Neural crest cell (in vitro differentiated cells): ENCODE results near the gene RIT2. TPM values are rescaled to one million over a fixed set of nuclear protein-coding genes. Genes with fewer than 3 reads are reported as not detected.

Source experiments
- DNase-seq: peaks from one replicate; pipeline ENCODE4 v3.0.0; 2021; ENCODE audit warnings: low read depth, mixed read lengths, low spot score
- H3K27ac Mint-ChIP-seq: one replicate; pipeline ENCODE4 v1.8.0; 2021; ENCODE audit warnings: mild to moderate bottlenecking, mixed read lengths; ENCODE audit not compliant: unreplicated experiment
- H3K27me3 Mint-ChIP-seq: 2 replicates; pipeline ENCODE4 v1.8.0; 2021; ENCODE audit warnings: low read depth, mild to moderate bottlenecking, mixed read lengths
- H3K36me3 Mint-ChIP-seq: 2 replicates; pipeline ENCODE4 v1.8.0; 2021; ENCODE audit warnings: low read depth, mild to moderate bottlenecking, mixed read lengths
- H3K4me1 Mint-ChIP-seq: 2 replicates; pipeline ENCODE4 v1.8.0; 2021; ENCODE audit warnings: mixed read lengths
- H3K4me3 Mint-ChIP-seq: one replicate; pipeline ENCODE4 v1.8.0; 2021; ENCODE audit warnings: mild to moderate bottlenecking, mixed read lengths
- H3K9me3 Mint-ChIP-seq: 2 replicates; pipeline ENCODE4 v1.8.0; 2021; ENCODE audit warnings: mixed read lengths
- total RNA-seq: library from RNA; stranded (reverse); gene quantifications from 2 replicates; pipeline ENCODE4 v1.2.1, GENCODE V29; 2021
- TF ChIP-seq, protein P1 (sequence below): fragments of 200-600 bp; sonication (generic); conservative IDR thresholded peaks from 2 replicates; pipeline ENCODE4 v1.5.0; 2021; ENCODE audit warnings: antibody characterized with exemption, mild to moderate bottlenecking

Gene RIT2
- total RNA-seq, 1 donor from 2014 or later = not detected

DNA sequence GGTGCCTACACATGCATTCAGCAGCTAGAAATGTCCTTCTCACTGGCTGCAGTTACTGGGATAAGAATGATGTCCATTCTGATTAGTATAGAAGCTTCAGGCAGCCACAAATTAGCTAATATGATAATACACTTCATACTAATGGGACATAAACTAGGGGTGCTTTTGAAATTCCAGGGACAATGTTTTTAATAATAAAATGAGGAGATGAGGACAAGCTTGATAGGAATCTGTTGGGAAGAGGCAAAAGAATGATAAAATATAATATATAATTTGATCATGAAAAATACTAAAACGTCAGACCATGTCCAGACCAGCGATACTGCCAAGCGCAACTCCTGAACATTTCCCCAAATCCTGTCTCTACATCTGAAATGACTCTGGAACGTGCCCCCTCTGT, 157.1 kb downstream of the RIT2 start:
- H3K9me3 Mint-ChIP-seq = peaks cover 2% of the 10 kb centered on the region
- DNase-seq = no peak
- H3K27me3 Mint-ChIP-seq = no peaks in the 10 kb centered on the region
- H3K4me3 Mint-ChIP-seq = no peak overlapping the region
- H3K36me3 Mint-ChIP-seq = no peaks in the 10 kb centered on the region
- no peak overlapping the region for H3K27ac Mint-ChIP-seq
- H3K4me1 Mint-ChIP-seq = peaks cover 15% of the 10 kb centered on the region
- TF ChIP-seq, protein P1, sequence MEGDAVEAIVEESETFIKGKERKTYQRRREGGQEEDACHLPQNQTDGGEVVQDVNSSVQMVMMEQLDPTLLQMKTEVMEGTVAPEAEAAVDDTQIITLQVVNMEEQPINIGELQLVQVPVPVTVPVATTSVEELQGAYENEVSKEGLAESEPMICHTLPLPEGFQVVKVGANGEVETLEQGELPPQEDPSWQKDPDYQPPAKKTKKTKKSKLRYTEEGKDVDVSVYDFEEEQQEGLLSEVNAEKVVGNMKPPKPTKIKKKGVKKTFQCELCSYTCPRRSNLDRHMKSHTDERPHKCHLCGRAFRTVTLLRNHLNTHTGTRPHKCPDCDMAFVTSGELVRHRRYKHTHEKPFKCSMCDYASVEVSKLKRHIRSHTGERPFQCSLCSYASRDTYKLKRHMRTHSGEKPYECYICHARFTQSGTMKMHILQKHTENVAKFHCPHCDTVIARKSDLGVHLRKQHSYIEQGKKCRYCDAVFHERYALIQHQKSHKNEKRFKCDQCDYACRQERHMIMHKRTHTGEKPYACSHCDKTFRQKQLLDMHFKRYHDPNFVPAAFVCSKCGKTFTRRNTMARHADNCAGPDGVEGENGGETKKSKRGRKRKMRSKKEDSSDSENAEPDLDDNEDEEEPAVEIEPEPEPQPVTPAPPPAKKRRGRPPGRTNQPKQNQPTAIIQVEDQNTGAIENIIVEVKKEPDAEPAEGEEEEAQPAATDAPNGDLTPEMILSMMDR = no peak

DNA sequence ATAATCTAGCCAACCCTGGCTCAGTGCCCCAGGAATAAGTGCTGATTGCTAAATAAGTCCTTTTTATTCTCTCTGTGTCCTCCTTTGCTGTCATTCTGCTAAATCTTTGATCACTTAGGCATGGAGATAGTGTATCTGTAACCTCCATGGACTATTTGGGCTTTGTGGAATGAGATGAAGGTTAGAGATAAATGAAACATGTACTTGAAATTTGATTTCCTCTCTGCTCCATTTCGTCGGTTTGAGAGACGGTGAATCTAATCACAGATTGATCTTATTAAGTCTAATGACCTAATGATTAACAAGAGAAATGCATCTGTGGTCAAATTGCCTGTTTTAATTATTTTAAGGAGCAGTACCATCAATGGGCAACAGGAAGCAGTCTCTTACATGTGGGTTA, 159.2 kb downstream of the RIT2 start:
- H3K9me3 Mint-ChIP-seq = peaks cover 6% of the 10 kb centered on the region
- H3K36me3 Mint-ChIP-seq = no peaks in the 10 kb centered on the region
- no peak for DNase-seq

DNA sequence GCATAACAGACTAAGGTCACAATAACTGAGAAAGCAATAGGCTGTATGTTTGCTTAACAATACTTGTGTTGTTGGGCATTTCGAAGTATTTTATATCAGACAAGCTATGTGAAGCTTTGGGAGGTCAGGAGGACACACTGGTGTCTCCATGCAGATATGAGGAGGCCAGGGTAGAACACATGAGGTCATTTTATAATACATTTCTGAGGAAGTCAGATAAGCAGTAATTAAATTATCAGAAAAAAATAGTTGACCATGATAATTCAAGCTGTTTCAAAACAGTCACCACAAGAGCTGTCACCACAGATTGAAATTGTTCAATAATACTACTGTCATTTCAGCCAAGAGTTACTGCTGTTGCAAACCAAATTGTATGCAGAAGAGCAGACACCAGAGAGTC, 160.6 kb downstream of the RIT2 start:
- H3K27ac Mint-ChIP-seq = no peak overlapping the region
- H3K36me3 Mint-ChIP-seq = no peaks in the 10 kb centered on the region
- H3K9me3 Mint-ChIP-seq = peaks cover 12% of the 10 kb centered on the region
- no peak overlapping the region for H3K4me3 Mint-ChIP-seq
- DNase-seq = no peak
- TF ChIP-seq, protein P1 = no peak
- peaks cover 22% of the 10 kb centered on the region for H3K4me1 Mint-ChIP-seq
- H3K27me3 Mint-ChIP-seq = no peaks in the 10 kb centered on the region

More for the DNA sequence above, 159.2 kb downstream of the RIT2 start:
- peaks cover 22% of the 10 kb centered on the region for H3K4me1 Mint-ChIP-seq
- H3K4me3 Mint-ChIP-seq = no peak overlapping the region
- TF ChIP-seq, protein P1 = no peak
- H3K27me3 Mint-ChIP-seq = no peaks in the 10 kb centered on the region
- no peak overlapping the region for H3K27ac Mint-ChIP-seq

DNA sequence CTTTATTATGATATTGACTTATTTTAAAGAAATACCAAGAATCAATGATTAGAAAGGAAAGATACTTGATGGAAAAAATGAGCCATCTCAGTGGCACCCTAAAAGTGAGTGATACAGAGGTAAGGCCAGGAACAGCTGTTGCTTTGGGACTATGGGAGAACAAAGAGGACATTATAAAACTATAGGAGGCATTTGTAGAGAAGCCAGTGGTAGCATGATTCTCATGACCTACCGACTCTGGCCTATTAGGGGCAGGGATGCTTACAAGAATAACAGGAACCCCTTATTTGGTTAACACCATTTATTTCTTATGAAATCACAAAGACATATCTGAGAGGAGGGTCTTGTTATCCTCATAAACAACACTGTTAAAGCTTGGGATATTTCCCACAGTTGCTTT, 162.2 kb downstream of the RIT2 start:
- Mint-ChIP-seq H3K4me3 (no peak overlapping the region), H3K36me3 (no peaks in the 10 kb centered on the region), H3K27ac (no peak overlapping the region), H3K27me3 (no peaks in the 10 kb centered on the region), H3K9me3 (peaks cover 12% of the 10 kb centered on the region), H3K4me1 (peaks cover 18% of the 10 kb centered on the region)
- no peak for DNase-seq
- TF ChIP-seq, protein P1 = no peak

DNA sequence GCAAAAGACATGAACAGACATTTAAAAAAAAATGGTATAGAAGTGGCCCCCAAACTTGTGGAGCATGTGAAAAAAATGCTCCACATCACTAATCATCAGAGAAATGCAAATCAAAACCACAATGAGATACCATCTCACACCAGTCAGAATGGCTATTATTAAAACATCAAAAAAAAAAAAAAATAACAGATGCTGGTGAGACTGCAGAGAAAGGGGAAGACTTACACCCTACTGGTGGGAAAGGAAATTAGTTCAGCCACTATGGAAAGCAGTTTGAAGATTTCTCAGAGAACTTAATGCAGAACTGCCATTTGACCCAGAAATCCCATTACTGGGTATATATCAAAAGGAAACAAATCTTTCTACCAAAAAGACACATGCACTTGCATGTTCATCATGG, 164.8 kb downstream of the RIT2 start:
- Mint-ChIP-seq H3K4me3 (no peak overlapping the region), H3K4me1 (peaks cover 18% of the 10 kb centered on the region), H3K9me3 (peaks cover 10% of the 10 kb centered on the region)

More for the DNA sequence above, 164.8 kb downstream of the RIT2 start:
- no peak for DNase-seq
- TF ChIP-seq, protein P1 = peak; percentile 14
- no peaks in the 10 kb centered on the region for H3K27me3 Mint-ChIP-seq
- H3K27ac Mint-ChIP-seq = no peak overlapping the region
- no peaks in the 10 kb centered on the region for H3K36me3 Mint-ChIP-seq
